Stimulated activated CD4-positive, alpha-beta T cell treated with anti-CD3 and anti-CD28 coated beads, TNF-alpha, amount 100 ng/mL, for 1 hour (primary cell): ENCODE measurements around the gene DCAF4.

Experiments
- DNase-seq, 3 donors: peaks; one replicate each; pipeline ENCODE4 v3.0.0-alpha.2; 2020; ENCODE audit warnings: low read depth in 3 of 3, low spot score in 1 of 3

DCAF4 gene

GRCh38 chr14:72894323-72894622, 32.0 kb upstream of the DCAF4 start:
- no peak for DNase-seq

- DNase-seq = no peak
These were observed 31.5 kb upstream of the DCAF4 start for GRCh38 chr14:72894623-72895378.

- no peak for DNase-seq
These were observed 27.8 kb upstream of the DCAF4 start for GRCh38 chr14:72898448-72898847.

- DNase-seq = no peak
These were observed 24.9 kb upstream of the DCAF4 start for GRCh38 chr14:72901361-72901760.

GRCh38 chr14:72902801-72903530, 23.3 kb upstream of the DCAF4 start:
- DNase-seq = no peak

GRCh38 chr14:72903716-72904115, 22.5 kb upstream of the DCAF4 start:
- DNase-seq = no peak

- no peak for DNase-seq
These were observed 22.0 kb upstream of the DCAF4 start for GRCh38 chr14:72904218-72904617.

GRCh38 chr14:72904840-72905561, 21.3 kb upstream of the DCAF4 start:
- peak; percentile 35 to 41 (median 36) for DNase-seq

GRCh38 chr14:72906316-72906715, 19.9 kb upstream of the DCAF4 start:
- no peak for DNase-seq

- no peak for DNase-seq
These were observed 19.4 kb upstream of the DCAF4 start for GRCh38 chr14:72906879-72907278.

GRCh38 chr14:72907886-72908285, 18.4 kb upstream of the DCAF4 start:
- DNase-seq = no peak

GRCh38 chr14:72909163-72909562, 17.1 kb upstream of the DCAF4 start:
- no peak for DNase-seq

- no peak for DNase-seq
These were observed 12.5 kb upstream of the DCAF4 start for GRCh38 chr14:72913809-72914208.

GRCh38 chr14:72916174-72916573, 10.1 kb upstream of the DCAF4 start:
- DNase-seq = no peak

- DNase-seq = no peak
These were observed 9.0 kb upstream of the DCAF4 start for GRCh38 chr14:72917094-72917802.

- DNase-seq = no peak
These were observed 6.3 kb upstream of the DCAF4 start for GRCh38 chr14:72920008-72920407.

GRCh38 chr14:72921396-72921795, 4.9 kb upstream of the DCAF4 start:
- DNase-seq = no peak

GRCh38 chr14:72924337-72924736, 1.9 kb upstream of the DCAF4 start:
- DNase-seq = no peak

GRCh38 chr14:72925171-72925759, 999 bp upstream of the DCAF4 start:
- DNase-seq = no peak

GRCh38 chr14:72925815-72926291, 411 bp upstream of the DCAF4 start:
- peak in 1 of 3 donors; percentile 84 for DNase-seq

GRCh38 chr14:72928872-72929271, 2.6 kb downstream of the DCAF4 start:
- DNase-seq = no peak
